Measurements from ENCODE around the gene CCDC197. TPM values are rescaled to one million over a fixed set of nuclear protein-coding genes. Genes with fewer than 3 reads are reported as not detected.

CCDC197 gene
- total and polyA plus RNA-seq, 4 donors = not detected

- H3K27me3 ChIP-seq (ENCODE audit: control insufficient read depth in 3 of 3, insufficient read depth in 3 of 3, low read length in 2 of 3) = peaks cover 0 to 4% (median 0%) of the 10 kb centered on the region in 3 donors
- no peaks in the 10 kb centered on the region for H3K36me3 ChIP-seq (ENCODE audit: control insufficient read depth in 4 of 4, insufficient read depth in 4 of 4, low read length in 4 of 4)
- H3K4me3 ChIP-seq = no peak overlapping the region
- peaks cover 0 to 2% (median 0%) of the 10 kb centered on the region in 4 donors for H3K9me3 ChIP-seq (ENCODE audit: control insufficient read depth in 4 of 4, insufficient read depth in 3 of 4, low read length in 3 of 4)
- peak overlapping the region in 1 of 2 donors; percentile 84 for H3K27ac ChIP-seq (ENCODE audit: low read depth in 1 of 2, low read length in 1 of 2)
- H3K4me1 ChIP-seq (ENCODE audit: control insufficient read depth in 5 of 5, insufficient read depth in 5 of 5, low read length in 5 of 5) = peaks cover 0 to 8% (median 0%) of the 10 kb centered on the region in 5 donors
- no peak overlapping the region for H3K9ac ChIP-seq (ENCODE audit: insufficient read depth in 1 of 2, low read length in 2 of 2)
- WGBS, 2 donors = 65 to 76% methylated on average over 9 of the region's 9 CpGs
- no peak for TF ChIP-seq CTCF (IDR thresholded peaks at IDR 0.05; ENCODE audit: control extremely low read depth, extremely low read depth)
- ATAC-seq (ENCODE audit: insufficient read depth, low FRiP score) = no peak
- no peak for DNase-seq
Observed at GRCh38 chr14:93975791-93976476, 21.2 kb upstream of the CCDC197 start.

- peak within 1 kb of the TSS; percentile 20 to 84 for H3K27ac ChIP-seq (ENCODE audit: low read depth in 1 of 2, low read length in 1 of 2)
- WGBS, 2 donors = 17 to 23% methylated on average over 12 of the region's 12 CpGs
Observed at GRCh38 chr14:93976477-93977057, 20.5 kb upstream of the CCDC197 start, which contains the start of gene ASB2. Gene ASB2 (minus strand): TSS chr14:93976570. CDS start chr14:93964539, 12,031 bp downstream.

GRCh38 chr14:93977171-93977570 lies 19.9 kb upstream of the CCDC197 start:
- no peak overlapping the region for H3K4me3 ChIP-seq

More at GRCh38 chr14:93976477-93977057, 20.5 kb upstream of the CCDC197 start, which contains the start of gene ASB2:
- DNase-seq (peak in 1 of 3 donors; percentile 35), ATAC-seq (ENCODE audit: insufficient read depth, low FRiP score) (no peak)
- H3K9me3 ChIP-seq (ENCODE audit: control insufficient read depth in 4 of 4, insufficient read depth in 3 of 4, low read length in 3 of 4) = peaks cover 0 to 2% (median 0%) of the 10 kb centered on the region in 4 donors
- H3K9ac ChIP-seq (ENCODE audit: insufficient read depth in 1 of 2, low read length in 2 of 2) = no peak within 1 kb of the TSS
- no peaks in the 10 kb centered on the region for H3K36me3 ChIP-seq (ENCODE audit: control insufficient read depth in 4 of 4, insufficient read depth in 4 of 4, low read length in 4 of 4)
- peaks cover 0 to 4% (median 0%) of the 10 kb centered on the region in 3 donors for H3K27me3 ChIP-seq (ENCODE audit: control insufficient read depth in 3 of 3, insufficient read depth in 3 of 3, low read length in 2 of 3)
- no peak within 1 kb of the TSS for H3K4me3 ChIP-seq
- H3K4me1 ChIP-seq (ENCODE audit: control insufficient read depth in 5 of 5, insufficient read depth in 5 of 5, low read length in 5 of 5) = peaks cover 0 to 12% (median 4%) of the 10 kb centered on the region in 5 donors
- TF ChIP-seq CTCF (IDR thresholded peaks at IDR 0.05; ENCODE audit: control extremely low read depth, extremely low read depth) = no peak

More at GRCh38 chr14:93977171-93977570, 19.9 kb upstream of the CCDC197 start:
- peak overlapping the region in 1 of 2 donors; percentile 84 for H3K27ac ChIP-seq (ENCODE audit: low read depth in 1 of 2, low read length in 1 of 2)
- H3K9ac ChIP-seq (ENCODE audit: insufficient read depth in 1 of 2, low read length in 2 of 2) = no peak overlapping the region
- no peak for DNase-seq
- TF ChIP-seq CTCF (IDR thresholded peaks at IDR 0.05; ENCODE audit: control extremely low read depth, extremely low read depth) = no peak
- peaks cover 0 to 4% (median 0%) of the 10 kb centered on the region in 3 donors for H3K27me3 ChIP-seq (ENCODE audit: control insufficient read depth in 3 of 3, insufficient read depth in 3 of 3, low read length in 2 of 3)
- no peak for ATAC-seq (ENCODE audit: insufficient read depth, low FRiP score)
- peaks cover 0 to 2% (median 0%) of the 10 kb centered on the region in 4 donors for H3K9me3 ChIP-seq (ENCODE audit: control insufficient read depth in 4 of 4, insufficient read depth in 3 of 4, low read length in 3 of 4)
- peaks cover 0 to 12% (median 7%) of the 10 kb centered on the region in 5 donors for H3K4me1 ChIP-seq (ENCODE audit: control insufficient read depth in 5 of 5, insufficient read depth in 5 of 5, low read length in 5 of 5)
- no peaks in the 10 kb centered on the region for H3K36me3 ChIP-seq (ENCODE audit: control insufficient read depth in 4 of 4, insufficient read depth in 4 of 4, low read length in 4 of 4)
- WGBS, 2 donors = 72 to 85% methylated on average over 5 of the region's 5 CpGs

Measured in lung (tissue), 12 donors.